Left ventricle myocardium inferior (tissue), 1 donor: Measurements from ENCODE around the gene PDE9A. TPM values are rescaled to one million over a fixed set of nuclear protein-coding genes. Genes with fewer than 3 reads are reported as not detected.
A peak's percentile ranks its signal among the peaks of the same experiment; 100 is the strongest.

Source experiments
- DNase-seq: peaks from one replicate; pipeline ENCODE4 v3.0.0-alpha.2; 2020
- H3K27ac ChIP-seq: fragments of 200-600 bp; replicated peaks from 2 replicates; pipeline ENCODE4 v1.8.0; 2021
- H3K27me3 ChIP-seq: fragments of 200-600 bp; 2 replicates; pipeline ENCODE4 v1.8.0; 2021; ENCODE audit warnings: low read depth
- H3K36me3 ChIP-seq: fragments of 200-600 bp; 2 replicates; pipeline ENCODE4 v1.8.0; 2021
- H3K4me1 ChIP-seq: fragments of 200-600 bp; 2 replicates; pipeline ENCODE4 v1.8.0; 2021
- H3K4me3 ChIP-seq: fragments of 200-600 bp; 2 replicates; pipeline ENCODE4 v1.8.0; 2021; ENCODE audit warnings: mild to moderate bottlenecking, moderate library complexity
- H3K9me3 ChIP-seq: fragments of 200-600 bp; replicated peaks from 2 replicates; pipeline ENCODE4 v1.8.0; 2021
- intact Hi-C: fragments of 100-400 bp; cut with micrococcal nuclease; formaldehyde crosslinking; loops from one replicate; pipeline ENCODE4 v1.11.0; 2022
- total RNA-seq: library from RNA; stranded (reverse); fragmentation: NEBNext Ultra II Directional; extraction: Animal tissue kit (Norgen Biotek cat#: 25700); gene quantifications from one replicate; pipeline ENCODE4 v1.2.1, GENCODE V29; 2021
- TF ChIP-seq, protein P1 (sequence below): fragments of 200-600 bp; IDR thresholded peaks from 2 replicates; pipeline ENCODE4 v1.8.0; 2021; ENCODE audit warnings: antibody characterized with exemption, mild to moderate bottlenecking, borderline replicate concordance
- donor health status: DM: no; HTN: yes; CAD: no; lungs with severe emphysema.

The PDE9A gene
- total RNA-seq, 1 donor from 2014 or later: 3.2 TPM

DNA sequence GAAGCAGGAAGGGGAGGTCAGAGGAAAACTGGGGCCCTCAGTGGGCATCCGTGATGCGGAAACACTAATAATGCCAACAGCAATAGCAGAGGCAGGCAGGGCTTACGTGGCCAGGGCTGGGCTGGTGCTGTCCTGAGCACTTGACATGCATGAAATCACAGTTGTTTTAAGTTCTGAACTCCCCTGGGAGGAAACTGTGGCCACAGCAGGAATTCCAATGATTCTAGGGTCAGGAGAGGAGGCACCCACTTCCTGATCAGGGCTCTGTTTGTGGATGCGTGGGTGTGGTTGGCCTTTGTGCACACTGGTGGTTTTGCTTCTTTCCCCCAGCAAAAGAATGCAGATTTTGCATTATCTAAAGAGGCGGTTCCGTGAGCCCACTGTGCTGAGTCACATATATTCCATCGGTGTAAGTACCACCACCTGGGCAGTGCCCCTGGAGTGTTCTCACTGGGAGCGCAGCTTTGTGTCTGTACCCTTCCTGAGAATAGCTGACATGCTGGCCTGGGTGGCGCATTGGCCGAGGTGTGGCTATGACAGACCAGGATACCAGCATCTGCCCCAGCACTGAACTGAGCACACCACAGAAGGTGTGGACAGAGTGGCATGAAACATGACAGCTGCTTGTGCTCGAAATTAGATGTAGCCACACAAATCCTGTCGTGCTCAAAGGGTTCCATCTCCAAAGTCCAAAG, 71.0 kb downstream of the PDE9A start:
- Histone ChIP-seq H3K36me3 (no peaks in the 10 kb centered on the region), H3K4me1 (peaks cover 45% of the 10 kb centered on the region), H3K27me3 (no peaks in the 10 kb centered on the region), H3K27ac (peak overlapping the region; percentile 84), H3K9me3 (peaks cover 11% of the 10 kb centered on the region), H3K4me3 (no peak overlapping the region)
- intact Hi-C loops: loop anchor here (10.0 kb wide), 1 partner anchor 80 kb away; no protein-coding TSS in a partner anchor
- no peak for DNase-seq
- TF ChIP-seq, protein P1, sequence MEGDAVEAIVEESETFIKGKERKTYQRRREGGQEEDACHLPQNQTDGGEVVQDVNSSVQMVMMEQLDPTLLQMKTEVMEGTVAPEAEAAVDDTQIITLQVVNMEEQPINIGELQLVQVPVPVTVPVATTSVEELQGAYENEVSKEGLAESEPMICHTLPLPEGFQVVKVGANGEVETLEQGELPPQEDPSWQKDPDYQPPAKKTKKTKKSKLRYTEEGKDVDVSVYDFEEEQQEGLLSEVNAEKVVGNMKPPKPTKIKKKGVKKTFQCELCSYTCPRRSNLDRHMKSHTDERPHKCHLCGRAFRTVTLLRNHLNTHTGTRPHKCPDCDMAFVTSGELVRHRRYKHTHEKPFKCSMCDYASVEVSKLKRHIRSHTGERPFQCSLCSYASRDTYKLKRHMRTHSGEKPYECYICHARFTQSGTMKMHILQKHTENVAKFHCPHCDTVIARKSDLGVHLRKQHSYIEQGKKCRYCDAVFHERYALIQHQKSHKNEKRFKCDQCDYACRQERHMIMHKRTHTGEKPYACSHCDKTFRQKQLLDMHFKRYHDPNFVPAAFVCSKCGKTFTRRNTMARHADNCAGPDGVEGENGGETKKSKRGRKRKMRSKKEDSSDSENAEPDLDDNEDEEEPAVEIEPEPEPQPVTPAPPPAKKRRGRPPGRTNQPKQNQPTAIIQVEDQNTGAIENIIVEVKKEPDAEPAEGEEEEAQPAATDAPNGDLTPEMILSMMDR: no peak

DNA sequence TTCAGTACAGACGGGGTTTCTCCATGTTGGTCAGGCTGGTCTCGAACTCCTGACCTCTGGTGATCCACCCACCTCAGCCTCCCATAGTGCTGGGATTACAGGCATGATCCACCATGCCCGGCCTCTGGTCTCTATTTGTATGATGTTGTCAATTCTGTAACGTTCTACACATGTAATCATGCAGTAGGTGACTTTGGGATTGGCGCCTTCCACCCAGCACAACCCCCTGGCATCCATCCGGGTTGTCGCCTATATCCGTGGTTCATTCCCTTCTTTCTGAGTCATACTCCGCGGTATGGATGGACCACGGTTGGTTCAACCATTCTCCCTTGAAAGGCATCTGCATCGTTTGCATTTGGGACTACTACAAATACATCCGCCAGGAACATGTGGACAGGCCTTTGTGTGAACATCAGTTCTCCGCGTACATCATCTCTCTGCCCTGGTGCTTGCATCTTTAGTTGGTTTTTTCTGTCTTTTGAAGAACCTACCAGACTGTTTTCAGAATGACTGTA, 72.1 kb downstream of the PDE9A start:
- intact Hi-C loops: loop anchor here (10.0 kb wide), 1 partner anchor 79 kb away; no protein-coding TSS in a partner anchor
- Histone ChIP-seq H3K9me3 (peaks cover 17% of the 10 kb centered on the region), H3K4me1 (peaks cover 45% of the 10 kb centered on the region), H3K4me3 (no peak overlapping the region), H3K27me3 (no peaks in the 10 kb centered on the region), H3K36me3 (no peaks in the 10 kb centered on the region), H3K27ac (no peak overlapping the region)
- TF ChIP-seq, protein P1: no peak
- no peak for DNase-seq

DNA sequence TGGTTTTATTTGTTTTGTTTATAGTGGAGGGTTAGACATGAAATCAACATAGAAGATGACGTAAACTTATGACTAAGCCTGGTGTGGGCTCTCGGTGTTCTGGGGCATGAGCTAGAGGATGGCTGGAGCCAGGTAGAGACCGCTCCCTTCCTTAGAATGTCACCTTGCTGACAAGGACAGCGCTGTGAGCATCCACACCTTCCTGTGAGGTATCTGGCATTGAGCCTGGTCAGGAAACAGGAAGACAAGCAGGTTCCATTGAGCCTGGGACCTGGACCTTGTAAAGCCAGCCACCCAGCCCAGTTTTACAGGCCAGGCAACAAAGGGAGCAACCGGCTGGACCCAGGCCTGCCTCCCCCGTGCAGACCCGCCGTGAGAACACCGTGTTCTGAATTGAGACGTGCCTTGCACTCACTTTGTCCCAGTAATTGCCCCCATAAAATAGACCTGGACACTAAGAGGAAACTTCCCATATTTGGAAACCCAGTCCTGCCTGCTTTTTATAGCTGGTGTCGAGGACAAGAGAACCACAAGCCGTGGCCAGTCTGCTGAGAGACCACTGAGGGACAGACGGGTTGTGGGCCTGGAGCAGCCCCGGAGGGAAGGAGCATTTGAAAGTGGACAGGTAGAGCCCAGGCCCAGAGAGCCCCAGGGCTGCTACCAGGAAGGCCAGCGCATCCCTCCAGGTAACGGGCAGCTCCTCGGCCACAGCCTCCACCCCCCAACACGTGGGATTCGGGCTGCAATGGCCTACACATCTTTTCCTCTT, 78.0 kb downstream of the PDE9A start:
- Histone ChIP-seq H3K9me3 (peaks cover 17% of the 10 kb centered on the region), H3K27me3 (no peaks in the 10 kb centered on the region), H3K36me3 (peaks cover 19% of the 10 kb centered on the region), H3K4me1 (peaks cover 7% of the 10 kb centered on the region), H3K4me3 (no peak overlapping the region), H3K27ac (no peak overlapping the region)
- TF ChIP-seq, protein P1: no peak
- DNase-seq: no peak
- intact Hi-C loops: no loop called here

DNA sequence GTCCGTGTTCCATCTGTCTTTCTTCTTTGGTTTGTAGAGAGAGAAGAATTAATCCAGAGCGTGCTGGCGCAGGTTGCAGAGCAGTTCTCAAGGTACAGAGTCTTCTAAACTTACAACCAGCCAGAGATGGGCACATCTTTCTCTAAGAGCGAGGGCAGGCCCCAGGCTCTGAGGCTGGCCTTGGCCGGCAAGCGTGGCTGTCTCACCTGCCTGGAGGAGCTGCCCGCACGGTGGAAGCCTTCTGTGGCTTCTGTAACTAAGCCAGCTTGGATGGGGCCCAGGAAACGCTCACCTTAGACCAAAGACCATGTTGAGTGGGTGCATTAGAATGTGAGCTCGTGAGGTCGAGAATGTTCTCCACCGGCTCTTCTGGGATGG, 78.6 kb downstream of the PDE9A start:
- Histone ChIP-seq H3K27ac (no peak overlapping the region), H3K4me3 (no peak overlapping the region), H3K27me3 (no peaks in the 10 kb centered on the region), H3K9me3 (peaks cover 17% of the 10 kb centered on the region), H3K36me3 (peaks cover 19% of the 10 kb centered on the region), H3K4me1 (peaks cover 11% of the 10 kb centered on the region)
- intact Hi-C loops: no loop called here
- TF ChIP-seq, protein P1: no peak
- no peak for DNase-seq

DNA sequence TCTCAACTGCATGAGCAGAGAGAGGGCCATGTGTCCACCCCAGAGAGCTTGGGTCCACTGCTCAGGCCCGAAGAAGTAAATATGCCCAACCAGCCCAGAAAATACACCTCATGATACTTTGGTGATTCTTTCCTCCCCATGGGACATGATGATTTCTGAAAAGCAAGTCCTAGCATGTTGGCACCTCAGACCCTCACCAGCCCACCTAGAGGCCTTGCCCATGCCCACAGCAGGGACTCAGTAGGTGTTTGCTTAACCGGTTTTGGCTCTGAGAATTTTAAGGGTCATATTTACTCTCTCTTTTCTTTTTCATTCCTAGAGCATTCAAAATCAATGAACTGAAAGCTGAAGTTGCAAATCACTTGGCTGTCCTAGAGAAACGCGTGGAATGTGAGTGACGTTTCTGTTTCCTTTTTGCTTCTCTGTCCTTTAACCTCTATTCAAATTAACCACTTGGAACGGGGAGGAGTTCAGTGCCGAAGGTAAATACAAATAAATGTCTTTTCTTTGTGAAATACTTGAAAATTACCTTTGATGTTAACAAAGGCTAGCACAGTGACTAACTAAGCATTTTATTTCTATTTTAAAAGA, 79.7 kb downstream of the PDE9A start:
- no peak overlapping the region for H3K27ac ChIP-seq
- H3K4me1 ChIP-seq: peaks cover 23% of the 10 kb centered on the region
- intact Hi-C loops: no loop called here
- H3K9me3 ChIP-seq: peaks cover 17% of the 10 kb centered on the region
- H3K27me3 ChIP-seq: no peaks in the 10 kb centered on the region
- H3K4me3 ChIP-seq: no peak overlapping the region
- no peak for DNase-seq
- TF ChIP-seq, protein P1: no peak
- H3K36me3 ChIP-seq: peaks cover 19% of the 10 kb centered on the region
